GM19351 (cell line): Measurements from ENCODE around the gene EPB42.
"Not testable (repeated sequence)": the region's sequence is repeated elsewhere in the genome, so short reads cannot be mapped to it uniquely, and the experiment has no call there.

Experiments used
- ATAC-seq: cut with Tn5 transposase; IDR thresholded peaks from one replicate; pipeline ENCODE4 v1.9.1; 2021; ENCODE audit warnings: mild to moderate bottlenecking, moderate library complexity; ENCODE audit not compliant: unreplicated experiment

The EPB42 gene

DNA sequence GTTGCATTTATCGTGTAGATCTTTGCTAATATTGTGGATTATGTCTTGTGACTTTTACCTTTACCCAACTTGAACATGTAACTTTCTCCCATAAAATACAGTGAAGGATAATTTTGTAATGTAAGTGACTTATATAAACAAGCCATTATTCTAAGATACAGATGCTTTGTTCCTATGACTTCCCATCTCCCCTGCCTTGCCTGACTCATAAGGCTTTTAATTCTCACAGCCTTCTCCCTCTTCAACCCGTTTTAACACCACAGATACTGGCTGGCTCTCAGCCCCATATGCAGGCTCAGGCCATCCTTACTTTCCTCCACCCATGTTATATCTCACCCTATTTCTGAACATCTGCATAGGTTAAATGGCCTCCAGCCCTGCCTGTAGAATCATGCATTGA lies 31.5 kb downstream of the EPB42 start:
- no peak for ATAC-seq

DNA sequence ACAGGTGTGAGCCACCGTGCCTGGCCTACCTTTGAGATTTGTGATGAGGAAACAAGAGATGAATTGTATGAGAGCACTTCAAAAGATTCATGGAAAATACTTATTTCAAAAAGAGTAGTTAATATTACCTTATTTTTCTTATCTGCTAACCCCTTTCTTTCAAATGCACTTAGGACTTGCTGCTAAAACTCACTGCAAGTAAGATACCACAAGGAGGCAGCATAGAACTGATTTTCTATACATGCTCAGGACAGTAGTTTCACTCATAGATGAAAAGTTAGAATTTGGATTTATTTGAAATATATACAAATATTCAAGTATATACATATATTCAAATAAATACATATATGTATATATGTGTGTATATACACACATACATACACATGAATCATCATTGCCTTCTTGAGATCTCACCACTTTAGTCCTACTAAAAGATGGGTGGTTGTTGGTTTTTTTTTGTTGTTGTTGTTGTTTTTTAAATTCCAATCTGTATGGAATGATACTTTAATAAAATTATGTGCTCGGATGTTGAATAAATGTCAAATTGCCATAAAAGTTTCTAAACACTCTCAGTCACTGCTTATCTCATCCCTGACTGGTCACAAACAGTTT lies 33.2 kb downstream of the EPB42 start:
- ATAC-seq, result no peak

DNA sequence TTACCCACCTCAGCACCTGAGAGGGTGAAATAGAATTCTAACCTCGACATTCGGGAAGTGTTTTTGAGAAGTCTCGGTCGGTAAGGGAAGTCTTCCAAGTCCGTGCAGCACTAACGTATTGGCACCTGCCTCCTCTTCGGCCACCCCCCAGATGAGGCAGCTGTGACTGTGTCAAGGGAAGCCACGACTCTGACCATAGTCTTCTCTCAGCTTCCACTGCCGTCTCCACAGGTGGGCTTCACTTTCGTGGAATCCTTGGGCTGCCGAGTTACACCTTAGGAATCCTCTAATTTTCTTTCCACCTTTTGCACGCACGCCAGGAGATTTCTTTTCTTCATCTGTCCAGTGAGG lies 34.8 kb downstream of the EPB42 start:
- ATAC-seq, result peak; percentile 22

DNA sequence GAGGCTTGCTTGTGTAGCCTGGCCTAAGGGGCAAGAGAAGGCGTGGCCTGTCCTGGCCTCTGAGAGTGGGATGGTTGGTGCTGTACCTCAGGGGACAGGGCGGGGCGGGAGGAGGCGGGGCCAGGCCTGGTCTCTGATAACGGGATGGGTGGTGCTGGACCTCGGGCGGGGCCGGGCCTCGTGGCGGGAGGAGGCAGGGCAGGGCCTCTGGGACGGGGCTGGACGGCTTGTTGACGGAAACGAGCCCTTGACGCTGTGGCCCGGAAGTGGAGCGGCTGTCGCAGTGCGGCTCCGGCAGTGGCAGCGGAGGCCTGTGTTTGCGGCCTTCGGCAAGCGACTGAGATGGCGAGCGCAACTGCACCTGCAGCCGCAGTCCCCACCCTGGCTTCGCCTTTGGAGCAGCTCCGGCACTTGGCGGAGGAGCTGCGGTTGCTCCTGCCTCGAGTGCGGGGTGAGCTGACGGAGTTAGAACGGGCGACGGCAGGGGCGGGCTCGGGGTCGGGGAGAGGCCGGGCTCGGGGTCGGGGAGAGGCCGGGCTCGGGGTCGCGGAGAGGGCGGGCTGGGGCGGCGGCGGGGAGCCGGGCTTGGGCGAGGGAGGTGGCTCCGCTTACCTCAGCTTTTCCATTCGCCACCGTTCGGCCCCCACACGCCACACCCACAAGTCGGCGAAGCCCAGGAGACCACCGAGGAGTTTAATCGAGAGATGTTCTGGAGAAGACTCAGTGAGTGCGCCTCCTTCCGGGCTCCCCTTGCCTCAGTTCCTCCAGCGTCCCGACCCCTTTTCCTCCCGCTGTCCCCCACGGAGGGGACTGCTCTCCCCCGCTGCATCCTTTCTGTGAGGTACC lies 35.4 kb downstream of the EPB42 start, which contains the start of gene CCNDBP1:
TSS of gene CCNDBP1 (plus strand) at position 247 of the 846 bp plus-strand sequence. CDS start at position 343, 96 bp downstream.
- ATAC-seq, result peak; percentile 95

DNA sequence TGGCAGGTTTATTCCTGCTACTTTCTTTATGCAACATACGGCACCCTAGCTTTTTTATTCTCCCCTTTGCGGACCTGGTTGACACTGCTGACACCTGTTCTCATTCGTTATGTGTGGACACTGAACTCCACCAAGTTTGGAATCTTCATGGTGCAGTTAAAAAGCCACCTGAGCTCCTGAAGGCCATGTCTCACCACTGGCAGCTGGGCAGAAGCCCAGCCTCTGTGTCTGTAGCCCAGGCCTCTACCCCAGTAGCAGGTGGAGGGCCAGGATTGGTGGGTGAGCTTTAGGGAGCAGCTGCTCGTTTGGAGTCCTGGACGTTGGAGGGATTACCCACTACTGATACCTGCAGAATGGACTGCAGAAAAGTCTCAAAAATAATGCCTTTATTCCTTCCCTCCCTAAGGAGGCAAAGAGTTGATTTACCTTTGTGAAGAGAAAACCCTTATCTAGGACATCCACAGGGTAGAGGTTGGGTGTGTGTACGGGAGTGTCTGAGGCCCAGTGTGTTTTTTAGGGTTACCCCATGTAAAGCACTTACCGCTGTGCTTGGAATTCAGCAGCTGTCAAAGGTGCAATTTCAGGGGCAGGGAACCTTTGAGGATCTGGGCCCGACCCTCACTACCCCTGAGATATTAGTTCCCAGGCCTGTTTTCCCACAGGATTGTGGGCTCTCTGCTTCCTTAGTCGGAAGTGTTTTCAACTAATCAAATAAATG lies 36.3 kb downstream of the EPB42 start:
- no peak for ATAC-seq

DNA sequence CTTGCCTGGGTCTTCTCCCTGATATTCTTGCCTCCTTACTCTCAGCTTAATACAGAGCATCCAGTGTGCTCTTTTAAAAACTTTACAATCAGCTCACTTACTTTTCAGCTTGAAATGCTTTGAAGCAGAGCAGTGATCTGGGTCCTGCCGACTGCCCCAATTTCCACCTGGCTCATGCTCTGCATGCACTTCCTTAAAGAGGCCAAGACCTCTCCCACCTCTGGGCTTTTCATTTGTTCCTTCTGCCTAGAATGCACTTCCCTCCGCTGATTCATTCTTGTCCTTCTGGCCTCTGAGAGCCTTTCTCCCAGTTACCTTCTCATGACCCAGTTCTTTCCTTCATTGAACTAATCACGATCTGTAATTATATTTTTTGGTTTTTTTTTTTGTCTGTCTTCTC lies 37.5 kb downstream of the EPB42 start:
- no peak for ATAC-seq

DNA sequence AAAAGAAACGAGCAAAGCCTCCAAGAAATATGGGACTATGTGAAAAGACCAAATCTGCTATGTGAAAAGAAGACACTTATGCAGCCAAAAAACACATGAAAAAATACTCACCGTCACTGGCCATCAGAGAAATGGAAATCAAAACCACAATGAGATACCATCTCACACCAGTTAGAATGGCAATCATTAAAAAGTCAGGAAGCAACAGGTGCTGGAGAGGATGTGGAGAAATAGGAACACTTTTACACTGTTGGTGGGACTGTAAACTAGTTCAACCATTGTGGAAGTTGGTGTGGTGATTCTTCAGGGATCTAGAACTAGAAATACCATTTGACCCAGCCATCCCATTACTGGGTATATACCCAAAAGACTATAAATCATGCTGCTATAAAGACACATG lies 43.7 kb downstream of the EPB42 start:
- ATAC-seq, result not testable (repeated sequence)

DNA sequence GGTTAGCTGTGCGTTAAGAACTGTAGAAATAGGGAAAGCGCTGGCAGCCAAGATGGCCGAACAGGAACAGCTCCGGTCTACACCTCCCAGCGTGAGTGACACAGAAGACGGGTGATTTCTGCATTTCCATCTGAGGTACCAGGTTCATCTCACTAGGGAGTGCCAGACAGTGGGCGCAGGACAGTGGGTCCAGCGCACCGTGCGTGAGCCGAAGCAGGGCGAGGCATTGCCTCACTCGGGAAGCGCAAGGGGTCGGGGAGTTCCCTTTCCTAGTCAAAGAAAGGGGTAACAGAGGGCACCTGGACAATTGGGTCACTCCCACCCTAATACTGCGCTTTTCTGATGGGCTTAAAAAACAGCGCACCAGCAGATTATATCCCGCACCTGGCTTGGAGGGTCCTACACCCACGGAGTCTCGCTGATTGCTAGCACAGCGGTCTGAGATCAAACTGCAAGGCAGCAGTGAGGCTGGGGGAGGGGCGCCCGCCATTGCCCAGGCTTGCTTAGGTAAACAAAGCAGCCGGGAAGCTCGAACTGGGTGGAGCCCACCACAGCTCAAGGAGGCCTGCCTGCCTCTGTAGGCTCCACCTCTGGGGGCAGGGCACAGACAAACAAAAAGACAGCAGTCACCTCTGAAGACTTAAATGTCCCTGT lies 45.0 kb downstream of the EPB42 start:
- ATAC-seq, result not testable (repeated sequence)

DNA sequence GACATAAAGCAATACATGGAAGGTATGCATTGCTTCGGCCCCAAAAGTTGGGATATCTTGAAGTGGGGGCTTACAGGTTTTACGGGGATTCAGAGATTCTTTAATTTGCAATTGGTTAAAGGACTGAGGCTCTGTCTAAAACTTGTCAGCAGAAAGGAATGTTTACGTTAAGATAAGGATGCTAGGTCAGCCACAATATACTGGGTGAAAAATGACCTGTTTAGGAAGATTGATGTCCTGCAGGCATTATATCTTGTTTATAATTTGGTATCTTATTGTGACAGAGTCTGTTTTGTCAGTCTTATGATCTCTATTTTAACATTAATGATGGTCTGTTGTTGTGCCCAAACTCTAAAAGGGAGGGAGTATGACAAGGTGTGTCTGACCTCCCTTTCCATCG lies 50.9 kb downstream of the EPB42 start:
- no peak for ATAC-seq

DNA sequence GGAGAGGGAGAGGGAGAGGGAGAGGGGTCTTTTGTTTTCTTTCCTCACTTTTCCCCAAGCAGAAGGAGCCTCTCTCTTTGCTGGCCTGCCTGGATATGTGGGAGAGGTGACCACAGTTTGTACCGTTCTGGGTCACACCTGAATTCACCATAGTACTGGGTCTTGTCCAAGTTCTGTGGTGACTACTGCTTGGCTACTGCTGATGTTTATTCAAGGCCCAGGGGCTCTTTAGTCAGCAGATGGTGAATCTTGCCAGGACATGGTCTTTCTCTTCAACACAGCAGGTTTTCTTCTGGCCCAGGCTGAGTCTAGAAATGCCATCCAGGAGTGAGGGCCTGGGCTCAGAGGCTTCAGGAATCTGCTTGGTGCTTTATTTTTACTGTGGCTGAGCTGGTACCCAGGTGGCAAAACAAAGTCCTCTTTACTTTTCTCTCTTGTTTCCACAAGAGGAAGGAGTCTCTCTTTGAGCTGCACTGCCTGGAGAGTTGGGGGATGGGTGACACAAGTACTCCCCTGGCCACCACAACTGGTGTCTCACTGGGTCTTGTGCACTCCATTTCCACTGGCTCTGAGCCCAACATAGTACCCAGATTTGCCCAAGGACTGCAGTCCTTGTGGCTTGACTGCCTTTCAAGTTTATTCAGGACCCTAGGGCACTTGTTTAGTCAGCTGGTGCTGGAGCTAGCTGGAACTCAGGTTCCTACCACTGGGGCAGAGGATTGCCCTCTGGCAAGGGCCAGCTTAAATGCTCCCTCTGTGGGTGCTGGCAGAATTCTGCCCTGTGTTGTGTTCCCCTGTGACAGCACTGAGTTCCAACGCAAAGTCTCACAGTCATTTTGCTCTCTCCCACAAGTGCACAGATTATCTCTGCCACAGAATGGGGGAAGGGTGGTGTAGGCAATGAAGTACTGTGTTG lies 52.4 kb downstream of the EPB42 start:
- ATAC-seq, result no peak

DNA sequence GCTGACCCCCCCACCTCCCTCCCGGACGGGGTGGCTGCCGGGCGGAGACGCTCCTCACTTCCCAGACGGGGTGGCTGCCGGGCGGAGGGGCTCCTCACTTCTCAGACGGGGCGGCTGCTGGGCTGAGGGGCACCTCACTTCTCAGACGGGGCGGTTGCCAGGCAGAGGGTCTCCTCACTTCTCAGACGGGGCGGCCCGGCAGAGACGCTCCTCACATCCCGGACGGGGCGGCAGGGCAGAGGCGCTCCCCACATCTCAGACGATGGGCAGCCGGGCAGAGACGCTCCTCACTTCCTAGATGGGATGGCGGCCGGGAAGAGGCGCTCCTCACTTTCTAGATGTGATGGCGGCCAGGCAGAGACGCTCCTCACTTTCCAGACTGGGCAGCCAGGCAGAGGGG lies 53.6 kb downstream of the EPB42 start:
- not testable (repeated sequence) for ATAC-seq

DNA sequence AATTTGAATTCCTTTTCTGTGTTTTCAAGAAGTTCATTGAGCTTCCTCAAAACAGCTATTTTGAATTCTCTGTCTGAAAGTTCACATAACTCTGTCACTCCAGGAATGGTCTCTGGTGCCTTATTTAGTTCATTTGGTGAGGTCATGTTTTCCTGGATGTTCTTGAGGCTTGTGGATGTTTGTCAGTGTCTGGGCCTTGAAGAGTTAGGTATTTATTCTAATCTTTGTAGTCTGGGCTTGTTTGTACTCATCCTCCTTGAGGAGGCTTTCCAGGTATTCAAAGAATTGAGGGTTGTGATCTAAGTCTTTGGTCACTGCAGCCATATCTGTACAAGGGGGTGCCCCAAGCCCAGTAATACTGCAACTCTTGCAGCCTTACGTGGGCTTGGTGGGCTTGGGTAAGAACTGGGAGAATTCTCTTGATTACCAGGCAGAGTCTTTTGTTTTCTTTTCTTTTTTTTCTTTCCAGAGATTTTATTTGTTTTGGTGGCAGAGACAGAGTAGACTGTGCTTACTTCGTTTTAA lies 55.0 kb downstream of the EPB42 start:
- no peak for ATAC-seq

DNA sequence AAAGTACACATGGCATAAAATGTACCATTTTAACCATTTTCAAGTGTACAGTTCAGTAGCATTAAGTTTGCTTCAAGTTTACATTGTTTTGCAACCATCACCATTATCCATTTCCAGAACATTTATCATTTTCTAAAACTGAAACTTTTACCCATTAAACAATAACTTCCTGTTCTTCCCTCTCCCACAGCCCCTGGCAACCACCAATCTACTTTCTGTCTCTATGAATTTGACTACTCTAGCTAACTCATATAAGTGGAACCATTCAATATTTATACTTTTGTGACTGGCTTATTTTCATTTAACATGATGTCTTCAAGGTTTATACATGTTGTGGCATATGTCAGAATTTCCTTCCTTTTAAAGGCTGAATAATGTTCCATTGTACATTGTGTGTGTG lies 67.5 kb downstream of the EPB42 start:
- no peak for ATAC-seq

DNA sequence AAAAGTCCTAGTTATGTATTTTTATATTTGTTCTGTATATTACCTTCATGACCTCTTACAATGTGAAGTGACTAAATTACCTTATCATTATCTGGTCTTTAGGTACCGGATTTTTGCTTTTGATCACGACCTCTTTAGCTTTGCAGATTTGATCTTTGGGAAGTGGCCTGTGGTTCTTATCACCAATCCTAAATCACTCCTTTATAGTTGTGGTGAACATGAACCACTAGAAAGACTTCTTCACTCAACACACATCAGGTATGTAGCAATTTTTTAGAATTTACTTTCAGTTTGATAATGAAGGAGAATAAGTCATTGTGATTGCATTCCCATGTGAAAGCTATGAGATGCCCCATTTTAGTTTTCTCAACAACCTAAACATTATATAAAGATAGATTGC lies 69.1 kb downstream of the EPB42 start:
- no peak for ATAC-seq

DNA sequence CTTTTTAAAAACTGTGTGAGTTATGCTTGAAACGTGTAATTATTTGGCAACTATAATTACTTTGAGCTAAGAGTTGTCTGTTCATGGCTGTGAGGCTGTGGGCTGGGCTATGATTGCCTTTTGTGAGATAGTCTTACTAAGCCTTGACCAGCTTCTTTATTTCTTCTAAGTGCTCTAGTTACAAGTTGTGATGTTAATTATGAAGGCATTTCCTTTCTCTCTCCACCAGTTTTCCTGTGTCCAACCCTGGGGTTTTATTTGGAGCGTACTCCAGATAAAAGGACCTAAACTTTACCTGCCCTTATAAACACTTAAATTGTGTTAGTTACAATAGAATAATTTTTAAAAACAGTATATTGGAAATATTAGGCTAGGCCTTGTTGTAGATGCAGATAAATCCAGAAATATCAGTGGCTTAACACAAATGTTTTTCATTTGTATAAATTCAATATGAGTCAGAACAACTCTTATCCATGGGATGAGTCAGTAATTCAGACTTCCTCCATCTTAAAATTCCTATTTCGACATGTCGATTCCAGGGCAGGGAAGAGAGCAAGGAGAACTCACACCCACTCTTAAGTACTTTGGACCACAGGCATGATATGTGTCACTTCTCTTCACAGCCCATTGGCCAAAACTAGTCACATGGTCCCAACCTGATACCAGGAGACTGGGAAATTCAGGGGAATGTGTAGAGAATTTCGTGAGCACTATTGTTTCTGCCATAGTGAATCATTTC lies 70.5 kb downstream of the EPB42 start:
- no peak for ATAC-seq
